NT2/D1 (cell line): ENCODE results near the gene DBNDD2.

Experiments used
- SUZ12 ChIP-seq: IDR thresholded peaks from 2 replicates; pipeline ENCODE4 v1.6.1; 2011; ENCODE audit not compliant: insufficient read length, insufficient read depth; ENCODE audit errors: extremely low read depth
- YY1 ChIP-seq: IDR thresholded peaks from 2 replicates; pipeline ENCODE4 v1.6.1; 2011; ENCODE audit not compliant: insufficient read length, insufficient read depth
- ZNF274 ChIP-seq: IDR thresholded peaks from 2 replicates; pipeline ENCODE4 v1.6.1; 2011; ENCODE audit warnings: mild to moderate bottlenecking, low read depth, low read length

DNA sequence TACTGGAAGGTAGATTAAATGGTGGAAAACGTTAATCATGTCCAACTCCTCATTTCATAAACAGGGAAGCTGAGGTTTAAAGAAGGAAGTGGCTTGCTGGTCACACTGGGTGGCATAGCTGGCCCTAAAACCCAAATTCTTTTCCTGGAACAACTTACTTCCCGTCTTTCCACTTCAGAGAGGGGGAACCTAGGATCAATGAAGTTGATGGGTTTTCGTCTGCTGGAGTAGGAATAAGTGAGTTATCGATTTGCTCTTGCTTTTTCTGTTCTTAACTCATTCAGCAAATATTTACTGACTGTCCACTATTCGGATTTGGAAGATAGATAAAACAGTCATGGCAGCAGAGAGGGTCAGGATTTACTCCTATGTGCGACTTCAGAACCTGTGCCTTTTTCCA is 46.3 kb upstream of the DBNDD2 start:
- no peak for TF ChIP-seq ZNF274
- TF ChIP-seq YY1, result no peak
- TF ChIP-seq SUZ12, result no peak
